ENCODE data around the gene BTBD7.

DNA sequence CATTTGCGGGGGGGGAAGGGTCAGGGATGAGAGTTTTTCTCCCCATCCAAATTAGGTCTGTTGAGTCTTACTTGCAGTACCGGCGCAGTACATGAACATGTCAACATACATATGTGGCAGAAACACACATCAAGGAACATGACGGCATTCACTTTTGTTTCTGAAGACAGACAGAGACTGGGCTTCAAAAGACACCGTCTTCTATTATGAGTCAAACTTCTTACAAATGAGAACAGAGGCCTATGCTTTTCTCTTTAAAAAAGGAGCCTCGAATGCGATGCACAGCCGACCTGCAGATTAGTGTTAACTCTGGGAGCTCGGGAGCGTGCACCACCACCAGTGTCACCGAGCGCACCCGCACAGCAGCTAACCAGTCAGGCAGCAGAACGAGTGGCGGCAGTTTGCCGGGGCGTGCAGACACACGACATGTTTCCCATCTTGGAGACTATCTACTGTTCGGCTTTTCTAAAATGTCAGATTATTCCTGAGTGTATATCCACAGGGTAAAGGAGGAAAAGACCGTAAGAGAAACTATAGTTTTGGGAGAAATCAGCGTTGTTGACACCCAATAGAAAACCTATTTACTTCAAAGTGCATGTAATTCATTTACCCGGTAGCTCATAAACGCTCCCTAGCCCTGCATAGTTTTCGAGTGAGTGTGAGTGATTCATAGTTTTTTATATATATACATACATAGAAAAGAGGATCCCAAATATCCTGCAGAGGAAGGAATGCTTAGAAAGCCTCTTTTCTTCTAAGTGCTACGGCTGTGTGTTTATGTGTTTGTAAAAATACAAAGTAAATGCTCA is 92.8 kb downstream of the BTBD7 start:
- TF ChIP-seq CTCF (IDR thresholded peaks at IDR 0.05; ENCODE audit: insufficient read depth, low read length, poor library complexity, severe bottlenecking), result no peak
- TF ChIP-seq EZH2phosphoT487 (conservative IDR thresholded peaks at IDR 0.05; ENCODE audit: low read length), result no peak

All from SU-DHL-6 (cell line).